ENCODE results near the gene CCNB2. TPM values are rescaled to one million over a fixed set of nuclear protein-coding genes. Genes with fewer than 3 reads are reported as not detected.

CCNB2 gene
- total RNA-seq: 6.5 and 8.0 TPM in 2 replicates

GRCh38 chr15:59104912-59105732 is at the start of gene CCNB2:
Gene CCNB2 (plus strand): TSS chr15:59105146. CDS start chr15:59105269, 123 bp downstream.
- Histone ChIP-seq H3K4me1 (ENCODE audit: insufficient read depth, low read length) (peaks cover 10% of the 10 kb centered on the region), H3K4me2 (ENCODE audit: insufficient read depth, low read length) (peak within 1 kb of the TSS; percentile 93), H3K27ac (ENCODE audit: low read depth, low read length) (peak within 1 kb of the TSS; percentile 56), H3K36me3 (ENCODE audit: insufficient read depth, low read length) (peaks cover 10% of the 10 kb centered on the region), H4K20me1 (ENCODE audit: insufficient read depth, low read length) (no peaks in the 10 kb centered on the region), H3K79me2 (ENCODE audit: insufficient read depth, low read length) (peaks cover 35% of the 10 kb centered on the region), H3K9me3 (ENCODE audit: low read depth, low read length) (no peaks in the 10 kb centered on the region), H3K4me3 (ENCODE audit: insufficient read depth, low read length) (peak within 1 kb of the TSS; percentile 86), H3K27me3 (ENCODE audit: insufficient read depth, low read length) (no peaks in the 10 kb centered on the region), H2AFZ (ENCODE audit: low read length) (peak within 1 kb of the TSS; percentile 78)
- DNase-seq (ENCODE audit: insufficient read length, low spot score, missing footprints): peak; percentile 97
- no peak for TF ChIP-seq CTCF (IDR thresholded peaks at IDR 0.05; ENCODE audit: extremely low read depth, low read depth, low read length)

GRCh38 chr15:59059076-59059597 is 45.8 kb upstream of the CCNB2 start:
- TF ChIP-seq CTCF (IDR thresholded peaks at IDR 0.05; ENCODE audit: extremely low read depth, low read depth, low read length): no peak
- DNase-seq (ENCODE audit: insufficient read length, low spot score, missing footprints): no peak
- H3K4me1 ChIP-seq (ENCODE audit: insufficient read depth, low read length): peaks cover 8% of the 10 kb centered on the region
- no peaks in the 10 kb centered on the region for H3K27me3 ChIP-seq (ENCODE audit: insufficient read depth, low read length)
- no peak overlapping the region for H3K27ac ChIP-seq (ENCODE audit: low read depth, low read length)
- H2AFZ ChIP-seq (ENCODE audit: low read length): no peak overlapping the region
- H4K20me1 ChIP-seq (ENCODE audit: insufficient read depth, low read length): peaks cover 5% of the 10 kb centered on the region
- H3K9me3 ChIP-seq (ENCODE audit: low read depth, low read length): no peaks in the 10 kb centered on the region
- no peak overlapping the region for H3K4me3 ChIP-seq (ENCODE audit: insufficient read depth, low read length)
- H3K36me3 ChIP-seq (ENCODE audit: insufficient read depth, low read length): peaks cover 61% of the 10 kb centered on the region
- H3K79me2 ChIP-seq (ENCODE audit: insufficient read depth, low read length): peaks cover 5% of the 10 kb centered on the region
- no peak overlapping the region for H3K4me2 ChIP-seq (ENCODE audit: insufficient read depth, low read length)

GRCh38 chr15:59060348-59060747 is 44.6 kb upstream of the CCNB2 start:
- Histone ChIP-seq H4K20me1 (ENCODE audit: insufficient read depth, low read length) (no peaks in the 10 kb centered on the region), H3K4me1 (ENCODE audit: insufficient read depth, low read length) (peaks cover 8% of the 10 kb centered on the region), H3K27me3 (ENCODE audit: insufficient read depth, low read length) (no peaks in the 10 kb centered on the region), H2AFZ (ENCODE audit: low read length) (no peak overlapping the region), H3K27ac (ENCODE audit: low read depth, low read length) (no peak overlapping the region), H3K9me3 (ENCODE audit: low read depth, low read length) (no peaks in the 10 kb centered on the region), H3K79me2 (ENCODE audit: insufficient read depth, low read length) (no peaks in the 10 kb centered on the region), H3K36me3 (ENCODE audit: insufficient read depth, low read length) (peaks cover 56% of the 10 kb centered on the region), H3K4me3 (ENCODE audit: insufficient read depth, low read length) (no peak overlapping the region), H3K4me2 (ENCODE audit: insufficient read depth, low read length) (no peak overlapping the region)
- no peak for DNase-seq (ENCODE audit: insufficient read length, low spot score, missing footprints)
- no peak for TF ChIP-seq CTCF (IDR thresholded peaks at IDR 0.05; ENCODE audit: extremely low read depth, low read depth, low read length)

- H3K27me3 ChIP-seq (ENCODE audit: insufficient read depth, low read length): no peaks in the 10 kb centered on the region
- H3K79me2 ChIP-seq (ENCODE audit: insufficient read depth, low read length): no peaks in the 10 kb centered on the region
- H3K4me2 ChIP-seq (ENCODE audit: insufficient read depth, low read length): peak overlapping the region; percentile 6
- H2AFZ ChIP-seq (ENCODE audit: low read length): no peak overlapping the region
- peaks cover 8% of the 10 kb centered on the region for H3K4me1 ChIP-seq (ENCODE audit: insufficient read depth, low read length)
- no peak for TF ChIP-seq CTCF (IDR thresholded peaks at IDR 0.05; ENCODE audit: extremely low read depth, low read depth, low read length)
- H4K20me1 ChIP-seq (ENCODE audit: insufficient read depth, low read length): no peaks in the 10 kb centered on the region
- DNase-seq (ENCODE audit: insufficient read length, low spot score, missing footprints): peak; percentile 47
- no peaks in the 10 kb centered on the region for H3K9me3 ChIP-seq (ENCODE audit: low read depth, low read length)
- H3K27ac ChIP-seq (ENCODE audit: low read depth, low read length): no peak overlapping the region
- no peak overlapping the region for H3K4me3 ChIP-seq (ENCODE audit: insufficient read depth, low read length)
- peaks cover 60% of the 10 kb centered on the region for H3K36me3 ChIP-seq (ENCODE audit: insufficient read depth, low read length)
Measured at GRCh38 chr15:59063042-59063441, 41.9 kb upstream of the CCNB2 start.

Measured in osteoblast (primary cell).